GM21717 (cell line): ENCODE results near the gene NLRX1.
"Not testable (repeated sequence)": the region's sequence is repeated elsewhere in the genome, so short reads cannot be mapped to it uniquely, and the experiment has no call there.

Experiments used
- ATAC-seq: cut with Tn5 transposase; IDR thresholded peaks from one replicate; pipeline ENCODE4 v1.9.1; 2021; ENCODE audit warnings: mild to moderate bottlenecking, moderate library complexity; ENCODE audit not compliant: unreplicated experiment

NLRX1 gene

DNA sequence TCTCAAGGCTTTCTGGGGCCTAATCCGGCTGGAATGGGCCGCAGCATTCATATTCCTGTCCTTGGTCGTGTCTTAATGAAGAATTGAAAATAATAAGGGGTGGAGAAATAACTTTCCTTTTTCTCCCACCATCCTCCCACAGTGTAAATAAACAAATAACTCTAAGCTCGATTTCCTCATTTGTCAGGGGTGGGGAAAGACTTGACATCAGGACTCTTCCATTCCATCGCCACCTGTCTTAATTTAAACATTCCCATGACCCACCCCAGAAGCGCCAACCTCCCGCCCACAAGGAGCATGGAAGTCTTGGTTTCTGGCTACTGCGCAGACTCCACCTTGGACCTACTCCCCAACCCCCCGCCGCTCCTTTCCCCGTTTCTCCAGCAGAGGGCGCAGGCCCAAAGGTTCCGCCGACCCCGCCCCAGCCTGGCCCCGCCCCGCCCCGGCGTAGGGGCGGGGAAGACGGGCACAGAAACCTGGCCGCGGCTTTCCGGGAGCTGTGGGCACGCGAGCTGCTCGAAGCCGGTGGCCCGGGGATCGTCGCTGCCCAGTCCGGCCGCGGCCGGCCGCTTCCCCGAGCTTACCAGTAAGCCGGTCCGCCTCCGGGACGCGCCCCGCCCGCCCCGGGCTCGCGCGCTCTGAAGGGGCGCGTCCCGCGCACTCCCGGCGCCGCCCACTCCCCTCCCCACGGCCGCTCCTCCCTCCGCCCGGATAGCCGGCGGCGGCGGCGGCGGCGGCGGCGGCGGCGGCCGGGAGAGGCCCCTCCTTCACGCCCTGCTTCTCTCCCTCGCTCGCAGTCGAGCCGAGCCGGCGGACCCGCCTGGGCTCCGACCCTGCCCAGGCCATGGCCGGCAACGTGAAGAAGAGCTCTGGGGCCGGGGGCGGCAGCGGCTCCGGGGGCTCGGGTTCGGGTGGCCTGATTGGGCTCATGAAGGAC lies 37.3 kb downstream of the NLRX1 start, which contains the start of gene CBL:
CBL (plus strand) TSS at position 766 of the 937 bp plus-strand sequence; CDS start at position 845, 79 bp downstream.
- peak; percentile 71 for ATAC-seq

DNA sequence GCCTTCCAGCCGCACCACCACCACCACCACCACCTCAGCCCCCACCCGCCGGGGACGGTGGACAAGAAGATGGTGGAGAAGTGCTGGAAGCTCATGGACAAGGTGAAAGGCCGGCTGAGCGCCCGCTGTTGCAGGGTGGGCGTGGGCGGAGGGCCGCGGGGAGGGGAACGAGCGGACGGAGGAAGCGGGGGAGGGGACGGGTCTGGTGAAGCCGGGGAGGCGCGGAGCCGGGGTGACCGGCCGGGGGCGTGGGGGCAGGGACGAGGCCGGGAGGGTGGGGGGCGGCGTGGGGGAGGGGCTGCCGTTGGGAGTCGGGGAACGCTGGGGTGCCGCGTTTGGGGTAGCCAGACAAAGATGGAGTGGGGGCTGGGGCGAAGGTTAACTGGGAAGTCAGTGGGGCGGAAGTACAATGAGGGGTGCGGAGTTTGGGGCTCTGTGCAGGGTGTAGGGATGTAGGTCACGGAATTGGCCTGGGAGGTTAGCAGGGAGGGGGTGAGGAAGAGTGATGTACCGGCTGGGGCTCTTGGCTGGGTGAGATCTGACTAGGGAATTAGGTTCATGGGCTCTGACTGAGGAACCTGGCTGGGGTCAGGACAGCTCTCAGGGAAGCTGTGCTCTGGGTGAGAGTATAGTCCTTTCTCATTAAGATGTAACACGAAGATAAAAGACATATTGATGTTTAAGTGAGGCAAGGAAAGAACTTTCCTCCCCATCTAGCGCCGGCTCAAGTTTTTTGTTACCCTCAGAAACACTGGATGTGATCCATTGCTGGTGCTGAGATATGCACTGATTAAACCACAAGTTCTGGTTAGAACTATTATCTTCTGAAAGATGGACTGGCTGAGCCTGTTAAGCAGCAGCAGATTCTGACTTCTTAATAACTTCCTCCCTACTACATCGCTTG lies 38.2 kb downstream of the NLRX1 start:
- peak; percentile 29 for ATAC-seq

DNA sequence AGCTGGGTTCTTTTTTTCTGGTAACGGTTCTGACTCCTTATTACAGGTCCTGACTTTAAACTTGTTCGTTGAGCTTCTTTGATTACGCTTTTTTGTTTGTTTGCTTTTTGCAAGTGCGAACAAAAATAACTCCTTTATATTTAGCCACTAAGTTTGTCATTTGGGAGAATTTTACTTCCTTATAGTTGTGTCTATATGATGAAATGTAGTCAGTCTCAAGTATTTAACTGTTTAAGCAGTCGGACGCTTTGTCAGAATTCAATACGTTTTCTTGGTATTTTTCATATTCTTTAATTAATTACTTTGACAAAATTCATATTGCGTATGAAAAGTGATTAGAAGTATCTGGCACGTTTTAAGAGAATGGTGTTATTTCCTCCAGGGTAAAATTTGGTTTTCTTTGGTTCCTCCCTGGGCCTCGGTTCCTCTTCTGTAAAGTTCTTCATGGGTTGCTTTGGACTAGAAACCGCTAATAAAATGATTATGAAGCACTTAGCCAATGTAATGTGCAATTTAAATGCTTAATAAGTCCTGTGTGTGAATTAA lies 39.0 kb downstream of the NLRX1 start:
- no peak for ATAC-seq

DNA sequence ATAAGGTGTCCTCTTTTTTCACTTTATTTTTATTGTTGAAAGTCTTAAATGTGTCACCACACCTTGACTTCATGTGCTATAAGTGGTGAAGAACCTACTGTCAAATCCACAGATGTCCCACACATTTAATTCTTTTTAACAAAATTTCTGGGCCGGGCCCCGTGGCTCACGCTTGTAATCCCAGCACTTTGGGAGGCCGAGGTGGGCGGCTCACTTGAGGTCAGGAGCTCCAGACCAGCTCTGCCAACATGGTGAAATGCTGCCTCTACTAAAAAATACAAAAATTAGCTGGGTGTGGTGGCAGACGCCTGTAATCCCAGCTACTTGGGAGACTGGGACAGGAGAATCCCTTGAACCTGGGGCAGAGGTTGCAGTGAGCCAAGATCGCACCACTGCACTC lies 40.7 kb downstream of the NLRX1 start:
- no peak for ATAC-seq

DNA sequence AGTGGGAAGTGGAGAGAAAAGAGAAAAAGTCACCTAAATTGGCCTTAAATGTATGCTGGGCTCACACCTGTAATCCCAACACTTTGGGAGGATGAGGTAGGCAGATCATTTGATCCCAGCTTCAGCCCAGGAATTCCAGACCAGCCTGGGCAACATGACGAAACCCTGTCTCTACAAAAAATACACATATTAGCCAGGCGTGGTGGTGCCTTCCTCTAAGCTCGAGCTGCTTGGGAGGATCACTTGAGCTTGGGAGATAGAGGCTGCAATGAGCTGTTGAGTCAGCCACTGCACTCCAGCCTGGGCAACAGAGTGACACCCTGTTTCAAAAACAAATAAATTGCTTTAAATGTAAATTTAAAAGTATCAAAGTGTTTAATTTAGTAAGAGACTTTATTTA lies 41.5 kb downstream of the NLRX1 start:
- ATAC-seq, result no peak

DNA sequence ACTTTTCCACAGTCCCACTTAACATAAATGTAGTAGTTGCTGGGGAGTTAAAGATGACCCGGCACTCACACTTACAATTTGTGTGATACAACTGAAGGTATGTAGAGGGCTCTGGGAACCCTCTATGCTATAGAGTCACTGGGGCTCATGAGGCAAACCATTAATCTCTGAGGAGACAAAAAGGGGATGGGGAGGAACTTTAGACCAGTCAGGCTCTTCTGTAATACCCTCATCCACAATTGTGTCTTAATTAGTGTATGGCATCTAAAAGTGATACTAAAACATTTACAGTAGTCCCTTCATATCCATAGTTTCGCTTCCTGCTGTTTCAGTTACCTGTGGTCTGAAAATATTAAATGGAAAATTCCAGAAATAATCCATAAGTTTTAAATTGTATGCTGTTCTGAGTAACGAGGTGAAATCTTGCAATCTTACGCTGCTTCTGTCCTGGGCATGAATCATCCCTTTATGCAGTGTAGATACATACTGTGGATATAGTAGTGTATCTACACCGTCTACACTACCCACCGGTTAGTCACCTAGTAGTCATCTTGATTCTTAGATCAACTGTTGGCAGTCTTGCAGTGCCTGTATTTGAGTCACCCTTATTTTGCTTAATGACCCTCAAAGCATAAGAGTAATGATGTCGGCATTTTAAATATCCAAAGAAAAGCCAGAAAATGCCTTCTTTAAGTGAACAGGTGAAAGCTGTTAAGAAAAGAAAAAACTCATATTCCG lies 49.8 kb downstream of the NLRX1 start:
- no peak for ATAC-seq

DNA sequence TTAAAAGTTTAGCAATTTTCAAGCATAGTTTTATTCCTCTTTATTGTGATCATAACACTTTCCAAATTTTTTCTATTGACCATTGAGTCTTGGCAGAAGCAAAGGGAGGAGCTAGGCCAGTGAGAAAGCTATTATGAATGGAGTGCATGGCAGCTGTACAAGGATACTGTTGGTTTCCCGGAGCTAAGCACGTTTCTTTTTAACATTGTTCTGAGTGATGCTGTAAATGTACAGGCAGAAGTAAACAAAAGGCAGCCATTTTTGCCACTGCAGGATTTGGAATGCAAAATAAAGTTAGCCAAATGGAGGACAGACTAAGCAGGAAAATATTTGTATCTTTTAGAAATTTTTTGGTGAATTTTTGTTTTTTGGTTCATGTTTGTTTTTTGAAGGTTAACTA lies 53.8 kb downstream of the NLRX1 start:
- ATAC-seq, result no peak

DNA sequence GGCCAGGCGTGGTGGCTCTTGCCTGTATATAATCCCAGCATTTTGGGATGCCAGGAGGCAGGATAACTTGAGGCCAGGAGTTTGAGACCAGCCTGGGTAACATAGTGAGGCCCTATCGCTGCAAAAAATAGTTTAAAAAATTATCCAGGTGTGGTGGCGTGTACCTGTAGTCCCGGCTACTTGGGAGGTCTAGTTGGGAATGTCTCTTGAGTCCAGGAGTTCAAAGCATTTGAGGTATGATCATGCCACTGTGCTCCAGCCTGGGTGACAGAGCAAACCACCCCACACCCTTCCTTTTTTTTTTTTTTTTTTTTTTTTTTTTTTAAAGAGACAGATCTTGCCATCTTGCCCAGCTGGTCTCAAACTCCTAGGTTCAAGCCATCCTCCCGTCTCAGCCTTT lies 54.4 kb downstream of the NLRX1 start:
- no peak for ATAC-seq

DNA sequence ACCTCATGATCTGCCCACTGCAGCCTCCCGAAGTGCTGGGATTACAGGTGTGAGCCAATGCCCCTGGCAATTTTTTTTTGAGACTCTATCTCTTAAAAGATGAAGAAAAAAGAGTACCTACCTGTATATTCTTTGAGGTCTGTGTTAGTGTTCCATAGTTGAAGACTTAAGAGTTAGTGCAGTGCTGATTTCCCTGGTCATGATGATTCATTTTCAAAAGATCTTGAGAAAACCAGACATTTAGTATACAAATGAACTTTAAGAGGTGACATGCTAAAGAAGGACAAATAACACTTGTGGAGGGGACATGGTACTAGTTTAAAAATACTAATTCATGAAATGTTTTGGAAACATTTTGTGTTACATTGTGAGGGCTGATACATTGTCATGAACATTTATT lies 55.3 kb downstream of the NLRX1 start:
- ATAC-seq, result no peak

DNA sequence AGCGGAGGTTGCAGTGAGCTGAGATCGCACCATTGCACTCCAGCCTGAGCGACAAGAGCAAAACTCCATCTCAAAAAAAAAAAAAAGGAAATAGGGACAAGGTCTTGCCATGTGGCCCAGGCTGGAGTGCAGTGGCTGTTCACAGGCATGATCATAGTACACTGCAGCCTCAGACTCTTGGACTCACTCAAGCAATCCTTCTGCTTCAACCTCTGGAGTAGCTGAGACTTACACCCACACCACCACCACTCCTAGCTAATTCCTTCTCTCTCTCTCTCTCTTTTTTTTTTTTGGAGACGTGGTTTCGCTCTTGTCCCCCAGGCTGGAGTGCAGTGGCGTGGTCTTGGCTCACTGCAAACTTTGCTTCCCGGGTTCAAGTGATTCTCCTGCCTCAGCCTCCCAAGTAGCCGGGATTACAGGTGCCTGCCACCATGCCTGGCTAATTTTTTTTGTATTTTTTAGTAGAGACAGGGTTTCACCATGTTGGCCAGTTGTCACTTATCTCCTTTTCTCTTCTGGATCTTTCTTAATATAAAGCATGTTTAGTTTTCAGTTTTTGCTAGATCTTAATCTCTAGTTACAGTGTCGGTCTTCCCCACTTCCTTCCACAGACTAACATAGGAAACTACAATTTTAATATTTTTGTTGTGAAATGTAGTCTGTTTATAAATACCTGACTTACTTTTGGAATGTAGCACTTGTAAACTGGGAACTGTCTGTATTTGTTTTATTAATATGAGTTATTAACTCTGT lies 60.2 kb downstream of the NLRX1 start:
- ATAC-seq, result not testable (repeated sequence)

DNA sequence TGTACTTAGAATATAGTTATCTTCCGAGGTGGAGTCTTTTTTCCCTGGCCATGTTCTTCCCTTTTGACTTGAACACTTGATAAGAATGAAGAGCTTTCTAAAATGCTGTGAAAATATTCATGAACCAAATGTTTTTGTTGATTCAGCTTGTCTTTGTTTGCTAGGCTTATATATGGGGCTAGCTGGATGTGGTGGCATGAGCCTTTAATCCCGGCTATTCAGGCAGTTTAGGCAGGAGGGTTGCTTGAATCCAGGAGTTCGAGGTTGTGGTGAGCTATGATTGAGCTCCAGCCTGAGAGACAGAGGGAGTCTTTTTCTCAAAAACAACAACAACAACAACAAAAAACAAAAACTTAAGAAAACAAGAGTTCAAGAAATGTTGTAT lies 60.8 kb downstream of the NLRX1 start:
- no peak for ATAC-seq

DNA sequence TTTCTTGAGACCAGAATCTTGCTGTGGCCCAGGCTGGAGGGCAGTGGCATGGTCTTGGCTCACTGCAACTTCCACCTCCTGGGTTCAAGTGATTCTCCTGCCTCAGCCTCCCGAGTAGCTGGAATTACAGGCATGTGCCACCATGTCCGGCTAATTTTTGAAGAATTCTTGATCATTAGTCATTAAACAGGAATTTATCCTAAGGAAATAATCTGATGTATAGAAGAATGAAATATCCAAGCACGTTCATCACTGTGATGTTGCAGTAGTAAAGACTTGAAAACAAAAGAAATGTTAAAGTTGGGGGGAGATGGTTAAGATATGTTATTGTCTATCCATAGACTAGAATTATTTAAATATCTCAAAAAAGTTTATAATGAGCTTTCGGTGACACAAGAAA lies 61.2 kb downstream of the NLRX1 start:
- no peak for ATAC-seq
